ENCODE results near the gene SPINT2. TPM values are rescaled to one million over a fixed set of nuclear protein-coding genes. Genes with fewer than 3 reads are reported as not detected.

Gene SPINT2
- total RNA-seq, 4 donors from 2014 or later: 11.8 to 72.8 (median 29.4) TPM

- peak overlapping the region; percentile 74 to 80 for H3K27ac ChIP-seq
- peak; percentile 63 to 78 for DNase-seq
- intact Hi-C loops (cut with DNase I; ENCODE audit: low total_unique reads): no loop called here
- no peaks in the 10 kb centered on the region for H3K9me3 ChIP-seq
- TF ChIP-seq POLR2A (IDR thresholded peaks at IDR 0.05) (no peak), CTCF (IDR thresholded peaks at IDR 0.05) (no peak)
- no peaks in the 10 kb centered on the region for H3K36me3 ChIP-seq
- H3K4me1 ChIP-seq: peaks cover 0 to 21% of the 10 kb centered on the region in 2 donors
- no peaks in the 10 kb centered on the region for H3K27me3 ChIP-seq
- no peak overlapping the region for H3K4me3 ChIP-seq
Observed at GRCh38 chr19:38277969-38278680, 13.8 kb downstream of the SPINT2 start.

GRCh38 chr19:38278751-38279150 is 14.4 kb downstream of the SPINT2 start:
- H3K27ac ChIP-seq: peak overlapping the region; percentile 74 to 80
- intact Hi-C loops (cut with DNase I; ENCODE audit: low total_unique reads): no loop called here
- H3K9me3 ChIP-seq: no peaks in the 10 kb centered on the region
- no peaks in the 10 kb centered on the region for H3K36me3 ChIP-seq
- TF ChIP-seq CTCF (IDR thresholded peaks at IDR 0.05) (no peak), POLR2A (IDR thresholded peaks at IDR 0.05) (no peak)
- no peaks in the 10 kb centered on the region for H3K27me3 ChIP-seq
- H3K4me3 ChIP-seq: no peak overlapping the region
- peaks cover 0 to 21% of the 10 kb centered on the region in 2 donors for H3K4me1 ChIP-seq
- DNase-seq: no peak

- Histone ChIP-seq H3K27ac (no peak overlapping the region), H3K4me3 (no peak overlapping the region), H3K9me3 (no peaks in the 10 kb centered on the region), H3K27me3 (no peaks in the 10 kb centered on the region), H3K36me3 (no peaks in the 10 kb centered on the region), H3K4me1 (peaks cover 0 to 24% of the 10 kb centered on the region in 2 donors)
- no peak for DNase-seq
- TF ChIP-seq CTCF (IDR thresholded peaks at IDR 0.05) (no peak), POLR2A (IDR thresholded peaks at IDR 0.05) (no peak)
- intact Hi-C loops (cut with DNase I; ENCODE audit: low total_unique reads): no loop called here
Observed at GRCh38 chr19:38280030-38280921, 15.9 kb downstream of the SPINT2 start.

- Histone ChIP-seq H3K27me3 (no peaks in the 10 kb centered on the region), H3K36me3 (no peaks in the 10 kb centered on the region), H3K4me1 (peaks cover 0 to 16% of the 10 kb centered on the region in 2 donors), H3K4me3 (no peak overlapping the region), H3K9me3 (no peaks in the 10 kb centered on the region), H3K27ac (no peak overlapping the region)
- TF ChIP-seq POLR2A (IDR thresholded peaks at IDR 0.05) (no peak), CTCF (IDR thresholded peaks at IDR 0.05) (no peak)
- DNase-seq: no peak
- intact Hi-C loops (cut with DNase I; ENCODE audit: low total_unique reads): no loop called here
Observed at GRCh38 chr19:38281811-38282566, 17.6 kb downstream of the SPINT2 start.
